ENCODE data around the gene CCDC91.

CCDC91 gene

DNA sequence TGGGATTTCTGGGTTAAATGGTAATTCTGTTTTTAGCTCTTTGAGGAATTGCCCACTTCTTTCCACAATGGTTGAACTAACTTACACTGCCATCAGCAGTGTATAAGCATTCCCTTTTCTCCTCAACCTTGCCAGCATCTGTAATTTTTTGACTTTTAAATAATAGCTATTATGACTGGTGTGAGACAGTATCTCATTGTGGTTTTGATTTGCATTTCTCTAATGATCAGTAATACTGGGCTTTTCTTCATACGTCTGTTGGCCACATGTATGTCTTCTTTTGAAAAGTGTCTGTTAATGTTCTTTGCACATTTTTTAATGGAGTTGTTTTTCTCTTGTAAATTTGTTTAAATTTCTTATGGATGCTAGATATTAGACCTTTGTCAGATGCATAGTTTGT, 323.7 kb downstream of the CCDC91 start (continued):
- TF ChIP-seq, protein P1, sequence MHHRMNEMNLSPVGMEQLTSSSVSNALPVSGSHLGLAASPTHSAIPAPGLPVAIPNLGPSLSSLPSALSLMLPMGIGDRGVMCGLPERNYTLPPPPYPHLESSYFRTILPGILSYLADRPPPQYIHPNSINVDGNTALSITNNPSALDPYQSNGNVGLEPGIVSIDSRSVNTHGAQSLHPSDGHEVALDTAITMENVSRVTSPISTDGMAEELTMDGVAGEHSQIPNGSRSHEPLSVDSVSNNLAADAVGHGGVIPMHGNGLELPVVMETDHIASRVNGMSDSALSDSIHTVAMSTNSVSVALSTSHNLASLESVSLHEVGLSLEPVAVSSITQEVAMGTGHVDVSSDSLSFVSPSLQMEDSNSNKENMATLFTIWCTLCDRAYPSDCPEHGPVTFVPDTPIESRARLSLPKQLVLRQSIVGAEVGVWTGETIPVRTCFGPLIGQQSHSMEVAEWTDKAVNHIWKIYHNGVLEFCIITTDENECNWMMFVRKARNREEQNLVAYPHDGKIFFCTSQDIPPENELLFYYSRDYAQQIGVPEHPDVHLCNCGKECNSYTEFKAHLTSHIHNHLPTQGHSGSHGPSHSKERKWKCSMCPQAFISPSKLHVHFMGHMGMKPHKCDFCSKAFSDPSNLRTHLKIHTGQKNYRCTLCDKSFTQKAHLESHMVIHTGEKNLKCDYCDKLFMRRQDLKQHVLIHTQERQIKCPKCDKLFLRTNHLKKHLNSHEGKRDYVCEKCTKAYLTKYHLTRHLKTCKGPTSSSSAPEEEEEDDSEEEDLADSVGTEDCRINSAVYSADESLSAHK (tag by site-specific recombination; IDR thresholded peaks at IDR 0.05) = no peak
- no peak for TF ChIP-seq ZNF2 (tag by site-specific recombination; IDR thresholded peaks at IDR 0.05)
- no peak for TF ChIP-seq ZNF837 (tag by site-specific recombination; IDR thresholded peaks at IDR 0.05)
- no peak for TF ChIP-seq ZNF747 (tag by site-specific recombination; IDR thresholded peaks at IDR 0.05)
- TF ChIP-seq, protein P2, sequence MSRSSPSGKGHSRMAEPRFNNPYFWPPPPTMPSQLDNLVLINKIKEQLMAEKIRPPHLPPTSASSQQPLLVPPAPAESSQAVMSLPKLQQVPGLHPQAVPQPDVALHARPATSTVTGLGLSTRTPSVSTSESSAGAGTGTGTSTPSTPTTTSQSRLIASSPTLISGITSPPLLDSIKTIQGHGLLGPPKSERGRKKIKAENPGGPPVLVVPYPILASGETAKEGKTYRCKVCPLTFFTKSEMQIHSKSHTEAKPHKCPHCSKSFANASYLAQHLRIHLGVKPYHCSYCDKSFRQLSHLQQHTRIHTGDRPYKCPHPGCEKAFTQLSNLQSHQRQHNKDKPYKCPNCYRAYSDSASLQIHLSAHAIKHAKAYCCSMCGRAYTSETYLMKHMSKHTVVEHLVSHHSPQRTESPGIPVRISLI (tag by site-specific recombination; IDR thresholded peaks at IDR 0.05) = no peak
- no peak for TF ChIP-seq ZNF341 (tag by site-specific recombination; IDR thresholded peaks at IDR 0.05; ENCODE audit: low read depth)

DNA sequence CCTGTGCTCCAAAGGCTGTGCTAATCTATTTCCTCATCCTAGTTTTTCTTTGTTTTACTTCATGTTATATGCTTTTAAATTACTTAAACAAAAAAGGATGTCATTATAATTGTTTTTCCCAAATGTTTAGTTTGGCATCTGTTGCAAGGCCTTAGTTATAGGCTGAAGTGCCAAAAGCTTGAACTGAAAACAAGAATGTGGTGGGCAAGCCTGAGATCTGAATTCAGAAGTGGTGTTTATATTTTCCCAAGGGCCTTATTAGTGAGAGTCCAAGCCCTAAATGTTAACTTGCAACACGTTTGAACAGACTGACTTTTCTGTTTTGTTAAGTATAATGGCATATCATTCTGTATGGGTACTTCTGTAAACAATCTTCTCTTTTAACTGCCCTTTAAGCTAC, 326.8 kb downstream of the CCDC91 start:
- TF ChIP-seq, protein P3, sequence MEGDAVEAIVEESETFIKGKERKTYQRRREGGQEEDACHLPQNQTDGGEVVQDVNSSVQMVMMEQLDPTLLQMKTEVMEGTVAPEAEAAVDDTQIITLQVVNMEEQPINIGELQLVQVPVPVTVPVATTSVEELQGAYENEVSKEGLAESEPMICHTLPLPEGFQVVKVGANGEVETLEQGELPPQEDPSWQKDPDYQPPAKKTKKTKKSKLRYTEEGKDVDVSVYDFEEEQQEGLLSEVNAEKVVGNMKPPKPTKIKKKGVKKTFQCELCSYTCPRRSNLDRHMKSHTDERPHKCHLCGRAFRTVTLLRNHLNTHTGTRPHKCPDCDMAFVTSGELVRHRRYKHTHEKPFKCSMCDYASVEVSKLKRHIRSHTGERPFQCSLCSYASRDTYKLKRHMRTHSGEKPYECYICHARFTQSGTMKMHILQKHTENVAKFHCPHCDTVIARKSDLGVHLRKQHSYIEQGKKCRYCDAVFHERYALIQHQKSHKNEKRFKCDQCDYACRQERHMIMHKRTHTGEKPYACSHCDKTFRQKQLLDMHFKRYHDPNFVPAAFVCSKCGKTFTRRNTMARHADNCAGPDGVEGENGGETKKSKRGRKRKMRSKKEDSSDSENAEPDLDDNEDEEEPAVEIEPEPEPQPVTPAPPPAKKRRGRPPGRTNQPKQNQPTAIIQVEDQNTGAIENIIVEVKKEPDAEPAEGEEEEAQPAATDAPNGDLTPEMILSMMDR (tag by site-specific recombination; IDR thresholded peaks at IDR 0.05) = no peak
- no peak for TF ChIP-seq ZNF324 (tag by site-specific recombination; IDR thresholded peaks at IDR 0.05)
- TF ChIP-seq, protein P4, sequence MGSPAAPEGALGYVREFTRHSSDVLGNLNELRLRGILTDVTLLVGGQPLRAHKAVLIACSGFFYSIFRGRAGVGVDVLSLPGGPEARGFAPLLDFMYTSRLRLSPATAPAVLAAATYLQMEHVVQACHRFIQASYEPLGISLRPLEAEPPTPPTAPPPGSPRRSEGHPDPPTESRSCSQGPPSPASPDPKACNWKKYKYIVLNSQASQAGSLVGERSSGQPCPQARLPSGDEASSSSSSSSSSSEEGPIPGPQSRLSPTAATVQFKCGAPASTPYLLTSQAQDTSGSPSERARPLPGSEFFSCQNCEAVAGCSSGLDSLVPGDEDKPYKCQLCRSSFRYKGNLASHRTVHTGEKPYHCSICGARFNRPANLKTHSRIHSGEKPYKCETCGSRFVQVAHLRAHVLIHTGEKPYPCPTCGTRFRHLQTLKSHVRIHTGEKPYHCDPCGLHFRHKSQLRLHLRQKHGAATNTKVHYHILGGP (tag by site-specific recombination; IDR thresholded peaks at IDR 0.05) = no peak
- no peak for TF ChIP-seq ZNF660 (tag by site-specific recombination; IDR thresholded peaks at IDR 0.05)
- TF ChIP-seq, protein P5, sequence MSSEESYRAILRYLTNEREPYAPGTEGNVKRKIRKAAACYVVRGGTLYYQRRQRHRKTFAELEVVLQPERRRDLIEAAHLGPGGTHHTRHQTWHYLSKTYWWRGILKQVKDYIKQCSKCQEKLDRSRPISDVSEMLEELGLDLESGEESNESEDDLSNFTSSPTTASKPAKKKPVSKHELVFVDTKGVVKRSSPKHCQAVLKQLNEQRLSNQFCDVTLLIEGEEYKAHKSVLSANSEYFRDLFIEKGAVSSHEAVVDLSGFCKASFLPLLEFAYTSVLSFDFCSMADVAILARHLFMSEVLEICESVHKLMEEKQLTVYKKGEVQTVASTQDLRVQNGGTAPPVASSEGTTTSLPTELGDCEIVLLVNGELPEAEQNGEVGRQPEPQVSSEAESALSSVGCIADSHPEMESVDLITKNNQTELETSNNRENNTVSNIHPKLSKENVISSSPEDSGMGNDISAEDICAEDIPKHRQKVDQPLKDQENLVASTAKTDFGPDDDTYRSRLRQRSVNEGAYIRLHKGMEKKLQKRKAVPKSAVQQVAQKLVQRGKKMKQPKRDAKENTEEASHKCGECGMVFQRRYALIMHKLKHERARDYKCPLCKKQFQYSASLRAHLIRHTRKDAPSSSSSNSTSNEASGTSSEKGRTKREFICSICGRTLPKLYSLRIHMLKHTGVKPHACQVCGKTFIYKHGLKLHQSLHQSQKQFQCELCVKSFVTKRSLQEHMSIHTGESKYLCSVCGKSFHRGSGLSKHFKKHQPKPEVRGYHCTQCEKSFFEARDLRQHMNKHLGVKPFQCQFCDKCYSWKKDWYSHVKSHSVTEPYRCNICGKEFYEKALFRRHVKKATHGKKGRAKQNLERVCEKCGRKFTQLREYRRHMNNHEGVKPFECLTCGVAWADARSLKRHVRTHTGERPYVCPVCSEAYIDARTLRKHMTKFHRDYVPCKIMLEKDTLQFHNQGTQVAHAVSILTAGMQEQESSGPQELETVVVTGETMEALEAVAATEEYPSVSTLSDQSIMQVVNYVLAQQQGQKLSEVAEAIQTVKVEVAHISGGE (tag by site-specific recombination; conservative IDR thresholded peaks at IDR 0.05; ENCODE audit: low read depth) = no peak
- TF ChIP-seq ZNF544 (tag by site-specific recombination; IDR thresholded peaks at IDR 0.05) = no peak
- TF ChIP-seq IKZF3 (tag by site-specific recombination; IDR thresholded peaks at IDR 0.05) = no peak
- no peak for TF ChIP-seq KLF7 (tag by site-specific recombination; IDR thresholded peaks at IDR 0.05; ENCODE audit: borderline replicate concordance)
- no peak for TF ChIP-seq ZSCAN16 (tag by site-specific recombination; IDR thresholded peaks at IDR 0.05)
- TF ChIP-seq ZNF624 (tag by site-specific recombination; IDR thresholded peaks at IDR 0.05) = no peak

More for the DNA sequence above, 326.8 kb downstream of the CCDC91 start:
- ChIA-PET CTCF (no interaction called here), POLR2A (no interaction called here)
- no peaks in the 10 kb centered on the region for H3K9me3 ChIP-seq (ENCODE audit: control insufficient read depth, insufficient read depth, low read depth, low read length)
- no peaks in the 10 kb centered on the region for H3K36me3 ChIP-seq (ENCODE audit: control insufficient read depth in 2 of 2, insufficient read depth in 1 of 2, low read length in 2 of 2)
- H3K4me1 ChIP-seq (ENCODE audit: control insufficient read depth, insufficient read depth, low read length) = no peaks in the 10 kb centered on the region
- no peak overlapping the region for H3K27ac ChIP-seq (ENCODE audit: extremely low read depth, low read depth, low read length)
- no peak overlapping the region for H3K4me3 ChIP-seq (ENCODE audit: low read depth, low read length)

All from HEK293 (cell line).